Renal cortex interstitium (tissue), 3 donors: ENCODE data around the gene CRYZ. TPM values are rescaled to one million over a fixed set of nuclear protein-coding genes. Genes with fewer than 3 reads are reported as not detected.

Source experiments
- polyA plus RNA-seq, 3 donors: library from polyadenylated mRNA; unstranded; fragments of 120-200 nt; gene quantifications; one replicate each; pipeline ENCODE4 v1.2.1, GENCODE V29; 2013; ENCODE audit not compliant: insufficient read length in 3 of 3

Gene CRYZ
- polyA plus RNA-seq, 3 donors, result 146 to 183 (median 156) TPM

Other genes with a start within 250 kb of the CRYZ start
- not detected for gene LRRC53, start 220.4 kb downstream of the CRYZ start, polyA plus RNA-seq
- gene ERICH3, start 59.3 kb downstream of the CRYZ start, polyA plus RNA-seq, result under 1 TPM; 0.36 to 0.61 (median 0.45) TPM
- gene TYW3, start 102 bp upstream of the CRYZ start, polyA plus RNA-seq, result 10 to 100 TPM; 30.0 to 38.7 (median 34.6) TPM